Cardiac muscle cell (in vitro differentiated cells and primary cell): ENCODE measurements around the gene SLC1A4. TPM values are rescaled to one million over a fixed set of nuclear protein-coding genes. Genes with fewer than 3 reads are reported as not detected.
A peak's percentile ranks its signal among the peaks of the same experiment; 100 is the strongest.

Experiments
- DNase-seq, 2 donors: peaks; one replicate each; pipeline versions ENCODE4 v3.0.0 to v3.0.0-alpha.2; 2010 to 2017; ENCODE audit warnings: low read depth in 1 of 2, low spot score in 1 of 2
- H3K27ac ChIP-seq: fragments of 200-600 bp; sonication (generic); 2 replicates; pipeline ENCODE4 v1.5.1; 2016
- H3K27me3 ChIP-seq: fragments of 200-600 bp; sonication (generic); 2 replicates; pipeline ENCODE4 v1.6.0; 2016; ENCODE audit warnings: control low read depth
- H3K36me3 ChIP-seq: fragments of 200-600 bp; sonication (generic); 2 replicates; pipeline ENCODE4 v1.5.1; 2016; ENCODE audit warnings: control low read depth
- H3K4me1 ChIP-seq: fragments of 200-600 bp; sonication (generic); 2 replicates; pipeline ENCODE4 v1.8.1; 2017; ENCODE audit warnings: low read depth, mild to moderate bottlenecking, mixed run types
- H3K4me3 ChIP-seq: fragments of 200-600 bp; sonication (generic); 2 replicates; pipeline ENCODE4 v1.5.1; 2016; ENCODE audit warnings: mild to moderate bottlenecking
- H3K9me3 ChIP-seq: fragments of 200-600 bp; sonication (generic); 2 replicates; pipeline ENCODE4 v1.5.1; 2017; ENCODE audit warnings: low read depth, mild to moderate bottlenecking, control low read depth
- polyA plus RNA-seq: library from polyadenylated mRNA; unstranded; fragments of >200 nt; fragmentation: Nextera tagmentation; extraction: Ambion mirVana; gene quantifications from 2 replicates; pipeline ENCODE4 v1.2.1, GENCODE V29; 2016
- total RNA-seq: library from RNA; depleted of rRNA; stranded (reverse); fragments of >200 nt; gene quantifications from 2 replicates; pipeline ENCODE4 v1.2.3, GENCODE V29; 2016
- TF ChIP-seq, protein P1 (sequence below): IDR thresholded peaks from 2 replicates; pipeline ENCODE4 v1.5.1; 2012; ENCODE audit warnings: low read depth, mild to moderate bottlenecking, low read length

The SLC1A4 gene
- total and polyA plus RNA-seq, 2 experiments from 2014 or later: 31.7 to 37.1 TPM

DNA sequence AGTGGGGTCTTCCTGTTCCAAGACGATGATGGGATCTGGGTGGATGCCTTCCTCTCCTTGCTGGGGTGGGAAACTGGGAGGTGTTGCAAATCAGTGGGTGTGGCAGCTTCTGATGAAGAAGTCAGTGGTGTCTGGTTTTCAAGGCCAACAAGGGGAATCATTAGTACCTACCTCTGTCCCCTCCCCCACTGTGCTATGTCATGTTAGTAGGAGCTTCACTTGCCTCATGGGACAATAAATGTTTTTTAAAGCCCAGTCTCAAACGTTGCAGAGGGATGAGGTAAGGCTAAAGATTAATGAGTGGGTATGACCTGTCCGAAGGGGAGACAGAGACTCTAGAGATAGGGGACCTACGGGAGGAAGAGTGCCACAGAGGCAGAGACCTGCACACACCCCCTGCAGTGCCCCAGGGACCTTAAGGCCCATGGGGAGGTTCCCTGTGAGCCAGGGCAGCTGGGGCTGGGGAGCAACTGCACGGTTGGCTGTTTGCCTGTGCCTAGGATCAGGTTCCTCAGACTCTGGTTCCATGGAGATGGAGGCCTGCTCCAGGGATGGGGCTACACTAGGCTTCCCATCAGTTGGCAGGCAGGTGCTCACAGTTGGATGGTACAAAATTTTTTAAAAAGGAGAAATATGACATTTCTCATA, 37.8 kb upstream of the SLC1A4 start:
- Histone ChIP-seq H3K36me3 (no peaks in the 10 kb centered on the region), H3K27ac (no peak overlapping the region), H3K9me3 (no peaks in the 10 kb centered on the region), H3K27me3 (no peaks in the 10 kb centered on the region), H3K4me1 (no peaks in the 10 kb centered on the region), H3K4me3 (no peak overlapping the region)
- no peak for DNase-seq
- TF ChIP-seq, protein P1, sequence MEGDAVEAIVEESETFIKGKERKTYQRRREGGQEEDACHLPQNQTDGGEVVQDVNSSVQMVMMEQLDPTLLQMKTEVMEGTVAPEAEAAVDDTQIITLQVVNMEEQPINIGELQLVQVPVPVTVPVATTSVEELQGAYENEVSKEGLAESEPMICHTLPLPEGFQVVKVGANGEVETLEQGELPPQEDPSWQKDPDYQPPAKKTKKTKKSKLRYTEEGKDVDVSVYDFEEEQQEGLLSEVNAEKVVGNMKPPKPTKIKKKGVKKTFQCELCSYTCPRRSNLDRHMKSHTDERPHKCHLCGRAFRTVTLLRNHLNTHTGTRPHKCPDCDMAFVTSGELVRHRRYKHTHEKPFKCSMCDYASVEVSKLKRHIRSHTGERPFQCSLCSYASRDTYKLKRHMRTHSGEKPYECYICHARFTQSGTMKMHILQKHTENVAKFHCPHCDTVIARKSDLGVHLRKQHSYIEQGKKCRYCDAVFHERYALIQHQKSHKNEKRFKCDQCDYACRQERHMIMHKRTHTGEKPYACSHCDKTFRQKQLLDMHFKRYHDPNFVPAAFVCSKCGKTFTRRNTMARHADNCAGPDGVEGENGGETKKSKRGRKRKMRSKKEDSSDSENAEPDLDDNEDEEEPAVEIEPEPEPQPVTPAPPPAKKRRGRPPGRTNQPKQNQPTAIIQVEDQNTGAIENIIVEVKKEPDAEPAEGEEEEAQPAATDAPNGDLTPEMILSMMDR: no peak

DNA sequence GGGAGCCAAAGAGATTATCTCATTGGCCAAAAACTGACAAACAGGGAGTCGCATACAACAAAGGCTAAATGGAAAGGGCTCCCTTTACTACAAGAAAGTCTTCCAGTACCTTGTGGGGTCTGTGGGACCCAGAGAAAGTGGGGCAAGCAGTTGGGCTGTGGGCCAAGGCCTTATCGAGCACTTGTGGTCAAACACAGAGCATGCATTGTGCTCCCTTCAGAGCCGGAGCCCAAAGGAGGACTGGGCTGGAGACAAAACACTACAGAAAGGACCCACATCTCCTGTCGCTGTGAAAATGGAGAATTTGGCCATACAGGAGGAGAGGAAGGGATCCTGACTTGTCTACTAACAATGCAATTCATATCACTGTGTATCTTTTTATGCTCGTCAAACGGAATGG, 37.1 kb upstream of the SLC1A4 start:
- TF ChIP-seq, protein P1: no peak
- Histone ChIP-seq H3K27ac (no peak overlapping the region), H3K9me3 (no peaks in the 10 kb centered on the region)

GRCh38 chr2:64952511-64953482, 36.4 kb upstream of the SLC1A4 start:
- DNase-seq: peak in 1 of 2 donors; percentile 60
- Histone ChIP-seq H3K36me3 (no peaks in the 10 kb centered on the region), H3K4me3 (no peak overlapping the region), H3K9me3 (no peaks in the 10 kb centered on the region), H3K27me3 (no peaks in the 10 kb centered on the region), H3K4me1 (peaks cover 10% of the 10 kb centered on the region), H3K27ac (no peak overlapping the region)
- TF ChIP-seq, protein P1: no peak

More for the DNA sequence above, 37.1 kb upstream of the SLC1A4 start:
- no peaks in the 10 kb centered on the region for H3K27me3 ChIP-seq
- peaks cover 4% of the 10 kb centered on the region for H3K4me1 ChIP-seq
- H3K4me3 ChIP-seq: no peak overlapping the region
- peak in 1 of 2 donors; percentile 42 for DNase-seq
- H3K36me3 ChIP-seq: no peaks in the 10 kb centered on the region

DNA sequence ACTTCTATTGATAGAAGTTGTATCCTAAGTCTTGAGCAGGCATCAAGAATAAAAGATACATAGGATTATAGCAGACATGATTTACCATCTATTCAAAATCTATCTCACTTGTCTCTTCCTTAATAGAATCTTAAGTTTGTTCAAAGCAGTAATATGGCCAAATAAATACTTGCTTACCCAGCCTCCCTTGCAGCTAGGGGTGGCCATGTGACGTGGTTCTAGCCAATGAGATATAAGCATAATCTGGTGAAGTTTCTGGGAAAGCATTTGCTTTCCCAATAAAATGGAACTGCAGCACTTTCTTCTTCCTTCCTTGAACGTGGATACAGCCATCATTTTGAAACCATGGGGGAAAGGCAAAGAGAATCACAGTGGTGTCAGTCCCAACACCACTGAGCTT, 33.7 kb upstream of the SLC1A4 start:
- H3K9me3 ChIP-seq: no peaks in the 10 kb centered on the region
- H3K4me1 ChIP-seq: peaks cover 10% of the 10 kb centered on the region
- H3K4me3 ChIP-seq: no peak overlapping the region
- H3K27ac ChIP-seq: no peak overlapping the region
- H3K27me3 ChIP-seq: no peaks in the 10 kb centered on the region
- no peaks in the 10 kb centered on the region for H3K36me3 ChIP-seq
- TF ChIP-seq, protein P1: no peak
- no peak for DNase-seq

GRCh38 chr2:64957109-64957903, 31.9 kb upstream of the SLC1A4 start:
- DNase-seq: peak in 1 of 2 donors; percentile 28
- no peak overlapping the region for H3K27ac ChIP-seq
- H3K36me3 ChIP-seq: no peaks in the 10 kb centered on the region
- no peak overlapping the region for H3K4me3 ChIP-seq
- H3K9me3 ChIP-seq: no peaks in the 10 kb centered on the region
- H3K4me1 ChIP-seq: peaks cover 10% of the 10 kb centered on the region
- TF ChIP-seq, protein P1: no peak
- no peaks in the 10 kb centered on the region for H3K27me3 ChIP-seq
